Mucosa of stomach (tissue), 1 donor: ENCODE data around the gene UNC5B.

Source experiments
- H3K27me3 ChIP-seq: one replicate; pipeline ENCODE4 v1.7.0; 2013; ENCODE audit warnings: mild to moderate bottlenecking, low read length; ENCODE audit not compliant: control insufficient read depth, insufficient read depth
- H3K36me3 ChIP-seq: one replicate; pipeline ENCODE4 v1.7.0; 2013; ENCODE audit warnings: low read length; ENCODE audit not compliant: control insufficient read depth, insufficient read depth
- H3K4me1 ChIP-seq: one replicate; pipeline ENCODE4 v1.7.0; 2013; ENCODE audit warnings: mild to moderate bottlenecking, low read length; ENCODE audit not compliant: control insufficient read depth, insufficient read depth
- H3K4me3 ChIP-seq: one replicate; pipeline ENCODE4 v1.7.0; 2013; ENCODE audit warnings: low read length
- H3K9ac ChIP-seq: one replicate; pipeline ENCODE4 v1.7.0; 2013; ENCODE audit warnings: mild to moderate bottlenecking, low read length, moderate library complexity
- H3K9me3 ChIP-seq: one replicate; pipeline ENCODE4 v1.7.0; 2013; ENCODE audit warnings: mild to moderate bottlenecking, low read length, moderate library complexity; ENCODE audit not compliant: control insufficient read depth
- donor health status: Pancreatic carcinoma.

Gene UNC5B

GRCh38 chr10:71279590-71280170 is 67.3 kb downstream of the UNC5B start:
- H3K27me3 ChIP-seq = no peaks in the 10 kb centered on the region
- no peak overlapping the region for H3K9ac ChIP-seq
- H3K9me3 ChIP-seq = no peaks in the 10 kb centered on the region
- no peaks in the 10 kb centered on the region for H3K36me3 ChIP-seq
- H3K4me1 ChIP-seq = no peaks in the 10 kb centered on the region
- H3K4me3 ChIP-seq = no peak overlapping the region

GRCh38 chr10:71280216-71280615 is 67.8 kb downstream of the UNC5B start:
- Histone ChIP-seq H3K4me1 (no peaks in the 10 kb centered on the region), H3K9me3 (no peaks in the 10 kb centered on the region), H3K36me3 (peaks cover 5% of the 10 kb centered on the region), H3K4me3 (no peak overlapping the region), H3K9ac (no peak overlapping the region), H3K27me3 (no peaks in the 10 kb centered on the region)

GRCh38 chr10:71280825-71281224 is 68.5 kb downstream of the UNC5B start:
- H3K9ac ChIP-seq = no peak overlapping the region
- H3K9me3 ChIP-seq = no peaks in the 10 kb centered on the region
- no peaks in the 10 kb centered on the region for H3K4me1 ChIP-seq
- no peaks in the 10 kb centered on the region for H3K27me3 ChIP-seq
- peaks cover 7% of the 10 kb centered on the region for H3K36me3 ChIP-seq
- no peak overlapping the region for H3K4me3 ChIP-seq

GRCh38 chr10:71281646-71282322 is 69.4 kb downstream of the UNC5B start:
- Histone ChIP-seq H3K4me1 (no peaks in the 10 kb centered on the region), H3K27me3 (no peaks in the 10 kb centered on the region), H3K9ac (no peak overlapping the region), H3K4me3 (no peak overlapping the region), H3K9me3 (no peaks in the 10 kb centered on the region), H3K36me3 (peaks cover 13% of the 10 kb centered on the region)

- Histone ChIP-seq H3K9ac (no peak overlapping the region), H3K9me3 (no peaks in the 10 kb centered on the region), H3K4me1 (no peaks in the 10 kb centered on the region), H3K27me3 (no peaks in the 10 kb centered on the region), H3K4me3 (no peak overlapping the region), H3K36me3 (peaks cover 16% of the 10 kb centered on the region)
Measured at GRCh38 chr10:71282323-71282680, 69.9 kb downstream of the UNC5B start.

- Histone ChIP-seq H3K9ac (no peak overlapping the region), H3K4me1 (no peaks in the 10 kb centered on the region), H3K27me3 (no peaks in the 10 kb centered on the region)
Measured at GRCh38 chr10:71283410-71283809, 71.0 kb downstream of the UNC5B start.

GRCh38 chr10:71283876-71284275 is 71.5 kb downstream of the UNC5B start:
- no peaks in the 10 kb centered on the region for H3K27me3 ChIP-seq
- peaks cover 17% of the 10 kb centered on the region for H3K36me3 ChIP-seq
- no peaks in the 10 kb centered on the region for H3K9me3 ChIP-seq
- H3K4me1 ChIP-seq = no peaks in the 10 kb centered on the region
- H3K4me3 ChIP-seq = no peak overlapping the region
- H3K9ac ChIP-seq = no peak overlapping the region

More at GRCh38 chr10:71283410-71283809, 71.0 kb downstream of the UNC5B start:
- Histone ChIP-seq H3K36me3 (peaks cover 16% of the 10 kb centered on the region), H3K9me3 (no peaks in the 10 kb centered on the region), H3K4me3 (no peak overlapping the region)

GRCh38 chr10:71284544-71285179 is 72.3 kb downstream of the UNC5B start:
- Histone ChIP-seq H3K9ac (no peak overlapping the region), H3K9me3 (no peaks in the 10 kb centered on the region), H3K27me3 (no peaks in the 10 kb centered on the region), H3K4me1 (no peaks in the 10 kb centered on the region), H3K36me3 (peaks cover 22% of the 10 kb centered on the region), H3K4me3 (no peak overlapping the region)

- Histone ChIP-seq H3K36me3 (peaks cover 22% of the 10 kb centered on the region), H3K27me3 (no peaks in the 10 kb centered on the region), H3K9ac (no peak overlapping the region), H3K9me3 (no peaks in the 10 kb centered on the region), H3K4me1 (no peaks in the 10 kb centered on the region), H3K4me3 (no peak overlapping the region)
Measured at GRCh38 chr10:71285180-71285545, 72.8 kb downstream of the UNC5B start.

DNA sequence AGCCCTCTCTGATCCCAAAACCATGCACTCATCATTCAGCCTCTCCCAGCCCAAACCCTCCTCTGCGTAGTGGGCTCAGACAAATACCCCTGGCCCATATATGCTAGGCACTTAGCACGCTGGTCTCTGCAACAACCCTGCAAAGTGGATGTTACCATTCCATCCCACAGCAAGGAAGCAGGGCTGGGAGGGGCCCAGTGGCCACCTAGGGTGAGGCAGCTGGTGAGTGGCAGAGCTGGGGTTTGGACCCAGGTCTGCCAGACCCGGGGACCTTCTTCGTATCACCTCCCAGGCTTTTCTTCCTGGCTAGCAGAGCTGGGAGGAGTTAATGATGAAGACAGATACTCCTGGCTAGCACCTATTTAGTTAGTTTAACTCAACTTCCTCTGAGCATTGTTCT is 73.6 kb downstream of the UNC5B start:
- Histone ChIP-seq H3K27me3 (no peaks in the 10 kb centered on the region), H3K4me1 (no peaks in the 10 kb centered on the region), H3K9ac (no peak overlapping the region), H3K36me3 (peaks cover 22% of the 10 kb centered on the region), H3K4me3 (no peak overlapping the region), H3K9me3 (no peaks in the 10 kb centered on the region)

GRCh38 chr10:71286521-71287294 is 74.3 kb downstream of the UNC5B start:
- no peak overlapping the region for H3K9ac ChIP-seq
- no peak overlapping the region for H3K4me3 ChIP-seq
- H3K27me3 ChIP-seq = no peaks in the 10 kb centered on the region
- no peaks in the 10 kb centered on the region for H3K4me1 ChIP-seq
- no peaks in the 10 kb centered on the region for H3K9me3 ChIP-seq
- H3K36me3 ChIP-seq = peaks cover 22% of the 10 kb centered on the region

DNA sequence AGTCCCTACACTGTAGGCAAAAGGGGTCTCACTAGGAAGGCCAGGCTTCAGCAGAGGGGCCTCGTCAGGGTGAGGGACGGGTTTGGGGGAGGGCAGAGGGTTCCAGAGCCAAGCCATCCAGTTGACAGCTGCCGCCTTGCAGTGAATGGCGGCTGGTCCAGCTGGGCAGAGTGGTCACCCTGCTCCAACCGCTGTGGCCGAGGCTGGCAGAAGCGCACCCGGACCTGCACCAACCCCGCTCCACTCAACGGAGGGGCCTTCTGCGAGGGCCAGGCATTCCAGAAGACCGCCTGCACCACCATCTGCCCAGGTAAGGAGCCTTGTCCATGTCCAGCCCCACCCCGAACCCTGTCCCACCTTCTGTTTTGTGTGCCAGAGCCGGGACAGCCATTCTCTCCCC is 75.1 kb downstream of the UNC5B start:
- H3K4me3 ChIP-seq = no peak overlapping the region
- H3K4me1 ChIP-seq = no peaks in the 10 kb centered on the region
- peaks cover 22% of the 10 kb centered on the region for H3K36me3 ChIP-seq
- no peaks in the 10 kb centered on the region for H3K9me3 ChIP-seq
- no peaks in the 10 kb centered on the region for H3K27me3 ChIP-seq
- no peak overlapping the region for H3K9ac ChIP-seq
